Kidney tubule cell (primary cell): ENCODE data around the gene NLRP1.

Experiments
- DNase-seq: peaks from one replicate; pipeline ENCODE4 v3.0.0-alpha.2; 2018; ENCODE audit warnings: low spot score

Gene NLRP1

DNA sequence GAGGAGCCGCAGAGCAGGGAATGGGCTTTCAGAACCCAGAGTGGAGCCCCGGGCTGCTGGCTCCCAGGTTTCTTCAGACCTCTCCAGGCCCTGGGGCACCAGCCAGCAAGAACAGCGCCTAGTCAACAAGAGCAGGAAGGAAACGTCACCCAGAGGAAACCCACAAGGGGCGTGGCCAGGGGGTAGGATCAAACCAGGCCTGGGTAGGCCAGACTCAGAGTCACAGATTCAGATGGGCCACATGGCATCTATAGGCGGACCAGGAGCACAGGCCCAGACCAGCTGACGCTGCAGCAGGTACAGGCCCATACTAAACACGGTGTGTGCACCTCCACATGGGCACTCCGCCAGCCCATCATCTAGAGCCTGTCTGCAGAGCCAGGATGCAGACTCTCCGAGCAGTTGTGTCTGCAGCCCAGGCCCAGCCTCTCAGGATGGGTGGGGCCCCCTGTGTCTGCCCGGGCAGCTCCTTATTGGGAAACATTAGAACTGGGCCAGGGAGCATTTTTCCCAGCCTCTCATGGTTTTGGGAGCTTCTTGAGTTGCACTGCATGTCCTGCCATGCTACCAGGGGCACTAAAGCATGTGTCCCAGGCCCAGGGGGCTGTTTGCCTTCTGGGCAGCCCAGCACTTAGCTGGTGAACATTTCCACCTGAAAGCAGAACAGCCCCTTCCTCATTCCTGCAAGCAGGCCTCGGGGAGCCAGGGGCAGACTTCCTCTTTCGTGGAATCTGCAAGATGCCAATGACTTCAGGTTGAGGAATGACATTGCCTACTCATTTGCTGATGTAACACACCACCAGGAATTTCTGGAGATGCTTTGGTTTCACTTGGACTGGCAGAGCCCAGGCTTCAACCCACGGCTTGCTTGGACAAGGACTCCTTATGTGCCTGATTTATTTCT lies at the start of gene NLRP1:
TSS of gene NLRP1 (minus strand) at position 127 of the 904 bp plus-strand sequence. CDS start 552 bp downstream, outside the sequence.
- peak; percentile 96 for DNase-seq

DNA sequence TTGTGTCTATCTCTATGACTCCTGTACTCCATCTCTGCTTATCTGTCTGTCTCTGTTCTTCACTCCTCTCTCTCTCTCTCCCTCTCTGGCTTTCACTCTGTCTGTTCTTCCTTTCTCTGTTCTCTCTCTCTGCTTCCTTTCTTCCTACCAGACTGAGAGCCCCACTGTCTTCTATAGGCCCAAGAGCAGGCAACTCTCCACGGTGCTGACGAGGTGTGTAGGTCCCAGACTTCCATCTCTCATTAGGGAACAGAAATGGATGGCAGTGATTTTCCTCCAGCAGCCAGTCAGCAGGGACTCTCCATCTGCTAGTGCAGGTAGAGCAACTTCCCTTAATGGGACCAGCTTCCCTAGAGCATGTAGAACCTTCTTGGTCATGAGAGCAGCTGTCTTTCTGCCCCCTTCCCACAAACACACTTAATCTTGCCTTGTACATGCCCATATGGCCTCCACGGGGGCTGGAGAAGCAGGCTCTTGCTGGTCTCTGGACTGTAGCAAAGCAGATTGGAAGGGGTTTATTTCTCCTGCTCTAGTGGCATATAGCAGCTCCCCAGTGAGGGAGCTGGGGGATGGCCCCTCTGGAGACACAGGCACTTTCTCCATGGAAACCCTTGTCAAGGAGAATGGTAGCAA lies 47.8 kb upstream of the NLRP1 start:
- no peak for DNase-seq

DNA sequence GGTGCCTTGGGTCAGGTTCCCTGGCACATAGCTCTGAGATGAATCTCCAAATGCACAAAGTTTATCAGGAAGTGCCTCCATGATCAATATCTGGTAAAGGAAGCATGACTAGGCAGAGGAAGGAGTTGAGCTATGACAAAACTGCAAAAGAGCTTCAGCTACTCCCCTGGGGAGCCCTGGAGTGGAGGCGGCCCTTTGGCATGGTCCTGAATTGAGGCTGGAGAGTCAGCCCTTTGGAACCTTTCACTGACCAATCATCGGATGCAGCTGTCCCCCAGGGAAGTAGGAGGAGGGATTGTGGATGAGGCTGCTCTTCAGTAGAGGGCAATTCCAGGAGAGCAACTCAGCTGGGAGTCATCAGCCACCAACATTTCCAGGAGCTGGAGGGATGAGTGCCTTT lies 46.1 kb upstream of the NLRP1 start:
- DNase-seq: peak; percentile 45

DNA sequence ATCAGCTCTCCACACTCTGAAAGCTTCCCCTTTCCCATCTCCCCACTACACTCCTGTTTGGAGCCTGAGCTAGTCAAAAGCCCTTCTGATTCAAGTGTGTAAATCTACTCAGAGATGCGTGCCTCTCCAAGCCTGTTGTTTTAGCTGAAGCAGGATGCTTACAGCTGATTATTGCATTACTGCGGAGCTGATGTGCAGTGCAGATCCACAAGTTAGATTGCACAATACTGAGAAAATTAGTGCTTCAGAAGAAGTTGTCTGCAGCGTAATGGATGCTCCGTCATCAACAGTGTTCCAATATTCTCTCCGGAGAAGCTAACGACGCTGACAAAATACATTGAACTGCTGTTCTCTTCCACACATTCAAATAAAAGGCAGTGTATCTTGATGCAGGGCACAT lies 44.8 kb upstream of the NLRP1 start:
- DNase-seq: no peak

DNA sequence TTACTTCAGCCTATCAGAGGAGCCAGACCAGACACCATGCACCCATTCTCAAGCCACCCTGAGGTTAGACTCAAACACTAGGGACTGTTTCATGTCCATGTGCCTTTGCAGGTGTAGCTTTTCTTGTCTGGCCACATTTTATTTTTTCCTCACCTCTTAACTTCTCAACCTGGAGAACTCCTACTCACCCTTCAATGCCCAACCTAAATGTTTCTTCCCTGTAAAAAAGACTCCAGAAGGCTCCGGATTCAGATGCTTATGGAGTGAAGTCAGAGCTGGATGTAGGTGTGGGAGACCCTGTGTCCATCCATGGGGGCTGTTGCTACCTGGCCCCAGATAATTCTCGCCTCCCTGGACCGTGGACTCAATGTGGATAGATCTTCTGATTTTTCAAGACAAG lies 44.0 kb upstream of the NLRP1 start:
- DNase-seq: no peak

DNA sequence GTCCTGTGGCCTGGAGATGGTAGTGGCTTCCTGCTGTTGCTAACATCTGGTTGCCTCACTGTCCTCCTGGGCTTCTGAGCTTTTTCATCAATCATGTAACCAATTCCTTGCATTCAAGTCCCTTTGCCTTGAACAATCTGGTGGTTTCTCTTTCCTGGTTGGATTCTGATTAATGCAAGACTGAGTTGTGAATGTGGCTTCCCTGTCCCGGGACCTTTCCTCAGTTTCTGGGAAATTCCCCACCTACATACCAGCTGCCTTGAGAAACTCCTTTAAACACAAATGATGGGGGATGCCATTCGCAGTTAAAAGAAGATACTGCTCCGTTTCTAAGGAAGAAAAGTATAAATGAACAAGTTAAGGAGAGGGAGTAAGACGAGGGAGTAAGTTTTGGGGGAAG lies 39.9 kb upstream of the NLRP1 start:
- DNase-seq: peak; percentile 22

DNA sequence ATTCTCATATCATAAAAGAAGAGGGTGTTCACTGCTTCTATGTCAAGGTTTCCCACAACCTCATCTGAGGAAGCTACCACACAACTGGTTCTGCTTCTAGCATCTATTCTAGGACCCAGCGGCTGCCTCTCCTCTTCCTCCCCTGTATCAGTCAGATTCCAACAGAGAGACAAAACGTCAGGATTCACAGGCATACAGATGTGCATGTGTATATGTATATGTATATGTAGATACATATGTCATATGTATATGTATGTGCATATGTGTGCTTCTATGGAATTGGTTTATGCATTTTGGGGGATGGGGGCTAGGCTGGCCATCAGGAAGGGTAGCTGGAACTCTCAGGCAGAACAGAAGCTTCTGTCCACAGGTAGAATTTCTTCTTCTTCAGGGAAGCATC lies 37.4 kb upstream of the NLRP1 start:
- no peak for DNase-seq

DNA sequence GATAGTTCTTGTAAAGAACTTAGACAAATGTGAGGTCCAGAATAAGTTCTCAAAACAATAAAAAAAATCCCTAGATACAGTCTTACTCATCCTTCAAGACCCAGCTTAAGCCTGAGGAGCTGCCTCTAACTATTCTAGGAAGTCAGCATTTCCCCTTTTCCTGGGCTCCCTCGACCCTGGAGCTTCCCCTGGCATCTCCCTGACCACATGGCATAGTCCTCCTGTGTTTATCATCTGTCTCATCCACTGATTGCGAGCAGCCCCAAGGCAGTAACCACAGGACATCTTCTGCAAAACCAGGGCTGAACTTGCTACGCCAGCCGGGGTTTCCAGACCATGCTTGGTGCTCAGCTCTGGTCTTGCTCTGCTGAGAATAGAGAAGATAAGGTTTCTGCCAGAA lies 36.7 kb upstream of the NLRP1 start:
- DNase-seq: no peak

DNA sequence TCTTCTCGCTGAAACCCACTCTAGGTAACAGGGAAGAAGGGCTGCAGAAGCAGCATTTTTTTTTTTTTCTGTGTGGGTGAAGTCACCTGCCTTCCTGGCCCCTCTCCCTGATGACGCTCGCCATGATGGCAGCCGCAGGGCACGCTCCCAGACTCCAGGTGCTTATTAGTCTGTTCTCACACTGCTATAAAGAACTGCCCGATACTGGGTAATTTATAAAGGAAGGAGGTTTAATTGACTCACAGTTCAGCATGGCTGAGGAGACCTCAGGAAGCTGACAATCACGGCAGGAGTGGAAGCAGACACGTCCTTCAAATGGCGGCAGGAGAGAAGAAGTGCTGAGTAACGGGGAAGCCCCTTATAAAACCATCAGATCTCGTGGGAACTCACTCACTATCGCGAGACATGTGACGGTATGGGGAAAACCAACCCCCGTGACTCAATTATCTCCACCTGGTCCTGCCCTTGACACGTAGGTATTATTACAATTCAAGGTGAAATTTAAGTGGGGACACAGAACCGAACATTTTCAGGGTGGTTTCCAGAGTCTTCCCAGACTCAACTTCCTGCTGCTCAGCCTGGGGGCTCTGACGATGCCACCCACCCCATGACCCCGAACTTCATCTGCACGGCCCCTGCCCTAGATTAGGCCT lies 34.9 kb upstream of the NLRP1 start:
- DNase-seq: no peak

DNA sequence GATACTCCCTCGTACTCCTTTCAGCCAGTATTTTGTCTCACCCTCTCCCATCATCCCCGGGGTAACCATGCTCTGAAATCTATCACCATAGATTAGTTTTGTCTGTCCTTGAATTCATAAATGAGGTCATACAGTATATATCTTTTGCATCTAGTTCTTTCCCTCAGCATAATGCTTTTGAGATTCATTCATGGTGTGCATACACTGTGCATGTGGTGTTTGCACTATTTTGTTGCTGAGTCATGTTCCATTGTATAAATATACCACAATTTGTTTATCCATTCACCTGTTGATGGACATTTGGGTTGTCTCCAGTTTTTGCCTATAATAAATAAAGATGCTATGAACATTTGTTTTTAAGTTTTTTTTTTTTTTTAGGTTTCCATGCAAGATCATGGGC lies 34.2 kb upstream of the NLRP1 start:
- DNase-seq: no peak

DNA sequence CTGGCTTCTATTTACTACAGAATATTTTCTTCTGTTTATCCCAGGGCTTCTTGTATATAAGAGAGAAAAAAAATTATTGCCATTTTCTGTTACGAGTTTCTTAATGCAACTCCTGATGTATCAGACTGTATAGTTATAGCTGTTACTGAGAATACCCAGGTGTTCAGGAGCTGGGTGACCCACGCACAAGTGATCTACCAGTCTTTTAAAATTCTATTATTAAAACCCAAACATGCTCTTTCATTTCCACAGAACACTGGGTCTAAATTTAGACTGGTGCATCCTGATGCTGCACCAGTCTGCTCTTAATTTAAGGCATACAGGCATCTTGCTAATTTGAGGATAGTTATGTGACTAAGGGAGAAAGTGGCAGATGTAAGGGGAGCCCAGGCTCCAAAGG lies 31.2 kb upstream of the NLRP1 start:
- no peak for DNase-seq

DNA sequence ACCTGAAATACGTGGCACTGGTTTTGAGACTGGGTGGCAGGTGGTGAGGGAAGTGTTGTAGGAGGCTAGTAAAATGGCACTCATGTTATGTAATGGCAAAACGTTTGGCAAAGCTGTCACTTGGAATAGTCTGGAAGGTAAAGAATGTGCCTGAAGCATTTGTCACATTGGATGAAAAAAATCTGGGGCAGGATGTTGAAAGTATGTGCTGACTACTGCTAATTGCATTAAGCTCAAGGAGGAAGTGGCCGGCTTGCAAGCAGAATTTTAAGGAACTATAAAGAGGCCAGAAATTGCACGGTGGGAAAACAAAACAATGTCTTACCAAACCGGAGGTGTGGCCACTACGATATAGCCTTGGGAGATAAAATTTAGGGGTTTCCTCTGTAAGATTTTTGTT lies 26.6 kb upstream of the NLRP1 start:
- peak; percentile 3 for DNase-seq

DNA sequence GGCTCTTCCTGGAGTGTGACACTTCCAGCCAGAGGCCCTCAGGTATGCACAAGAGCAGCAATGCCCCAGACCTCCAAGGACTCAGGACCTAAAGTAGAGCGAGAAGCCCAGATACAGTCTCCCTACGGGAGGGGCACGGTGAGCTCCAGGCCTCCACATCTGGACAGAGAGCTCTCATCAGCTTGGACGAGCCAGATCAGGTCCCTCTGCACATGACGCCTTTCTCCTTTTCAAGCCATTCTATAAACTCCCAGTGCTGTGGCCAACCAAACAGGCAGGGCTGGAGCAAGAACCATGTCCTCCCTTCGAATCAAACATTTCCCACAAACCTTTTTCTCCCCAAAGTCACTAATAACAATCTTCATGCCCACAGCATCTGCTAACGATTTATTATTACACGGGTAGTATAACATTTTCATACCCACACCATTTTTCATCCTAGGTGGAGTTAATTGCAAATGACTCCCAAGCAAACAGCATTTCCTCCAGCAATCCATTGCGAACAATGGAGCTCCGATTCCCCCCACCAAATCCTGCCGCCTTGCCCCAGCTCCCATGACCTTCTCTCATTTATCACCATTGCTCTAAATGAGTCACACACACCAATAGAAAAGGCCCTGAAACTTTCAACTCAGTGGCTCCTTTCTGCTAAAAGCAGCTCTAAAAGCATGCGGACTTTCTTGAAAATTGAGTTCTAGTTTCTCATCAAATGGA lies 24.2 kb upstream of the NLRP1 start:
- DNase-seq: no peak

DNA sequence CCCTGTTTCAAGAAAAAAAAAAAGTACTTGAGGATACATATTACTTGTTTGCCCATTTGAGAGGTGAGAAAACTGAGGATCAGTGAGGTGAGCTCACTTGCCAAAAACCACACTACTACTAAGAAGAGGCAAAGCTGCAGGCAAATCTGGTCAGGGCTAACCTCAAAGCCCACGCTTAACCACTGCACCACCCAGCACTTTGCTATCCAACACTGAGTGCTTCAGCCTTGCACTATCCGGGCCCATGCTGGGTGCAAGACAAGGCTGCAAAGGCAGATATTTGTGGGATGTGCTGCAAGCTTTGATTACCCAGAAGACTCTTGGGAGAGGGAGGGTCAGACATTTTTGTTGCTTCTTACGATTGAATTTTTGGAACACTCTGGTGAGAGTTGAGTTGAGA lies 23.6 kb upstream of the NLRP1 start:
- DNase-seq: no peak

DNA sequence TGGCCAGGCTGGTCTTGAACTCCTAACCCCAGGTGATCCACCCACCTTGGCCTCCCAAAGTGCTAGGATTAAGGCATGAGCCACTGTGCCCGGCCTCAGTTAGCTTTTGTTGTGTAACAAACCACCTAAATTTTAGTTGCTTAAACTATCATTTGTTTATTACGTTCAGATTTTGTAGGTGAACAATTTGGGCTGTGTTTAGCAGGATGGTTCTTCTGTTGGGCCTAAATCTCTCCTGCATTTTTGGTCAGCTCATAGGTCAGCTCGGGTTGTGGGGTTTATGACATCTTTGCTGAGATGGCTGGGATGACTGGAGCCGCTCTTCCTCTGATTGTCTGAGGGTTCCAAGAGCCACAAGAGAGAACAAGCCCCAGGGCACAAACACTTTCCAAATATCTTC lies 21.1 kb upstream of the NLRP1 start:
- no peak for DNase-seq

DNA sequence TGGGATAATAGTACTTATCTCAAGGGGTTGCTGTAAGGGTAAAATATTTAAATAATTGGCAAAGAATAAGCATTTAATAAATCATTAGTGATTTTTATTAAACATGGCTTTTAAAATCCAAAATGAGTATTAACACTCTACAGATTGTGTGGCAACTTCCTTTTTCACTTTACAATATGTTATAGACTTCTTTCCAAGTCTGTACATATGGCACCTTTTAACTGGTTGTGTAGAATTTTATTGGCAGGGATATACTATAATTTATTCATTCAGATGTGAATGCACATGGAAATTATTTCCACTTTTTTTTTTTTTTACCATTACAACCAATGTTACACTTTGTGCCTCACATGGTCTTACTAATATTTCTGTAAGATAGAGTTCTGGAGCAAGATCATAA lies 15.7 kb upstream of the NLRP1 start:
- DNase-seq: no peak

DNA sequence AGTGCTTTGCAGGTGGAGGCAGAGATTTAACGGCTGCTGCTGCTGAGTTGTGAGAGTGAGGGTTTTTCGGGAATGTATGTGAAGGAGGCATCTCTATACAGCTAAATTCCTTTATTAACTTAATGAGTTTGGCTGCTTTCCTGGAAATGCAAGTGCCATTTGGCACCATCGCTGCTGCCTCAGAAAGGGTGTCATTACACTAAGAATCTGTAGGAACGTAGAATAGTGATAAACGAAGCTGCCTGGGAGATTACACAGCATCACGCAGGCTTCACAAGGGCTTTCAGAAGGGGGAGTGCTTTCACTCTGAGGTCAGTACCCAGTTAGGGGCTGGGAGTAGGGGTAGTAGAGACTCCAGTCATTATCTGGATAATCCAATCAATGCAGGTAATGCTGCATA lies 14.1 kb upstream of the NLRP1 start:
- no peak for DNase-seq

DNA sequence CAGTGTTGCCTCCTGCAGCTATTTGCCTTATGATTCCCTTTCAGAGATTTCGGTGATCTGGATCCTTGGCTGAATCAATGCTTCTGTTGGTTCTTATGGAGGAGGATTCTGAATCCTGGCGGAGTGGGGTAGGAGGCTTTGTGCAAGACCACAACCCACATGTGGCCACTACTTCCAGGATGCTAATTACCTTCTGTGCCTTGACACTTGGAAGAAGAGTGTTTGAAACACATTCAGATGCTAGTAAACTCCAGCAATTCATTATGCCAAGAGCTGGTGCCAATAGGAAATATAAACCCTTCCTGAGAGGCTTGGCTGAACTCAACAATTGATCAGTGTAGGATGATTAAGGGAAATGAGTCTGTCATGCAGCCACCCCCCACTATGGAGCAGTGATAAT lies 12.1 kb upstream of the NLRP1 start:
- DNase-seq: no peak

DNA sequence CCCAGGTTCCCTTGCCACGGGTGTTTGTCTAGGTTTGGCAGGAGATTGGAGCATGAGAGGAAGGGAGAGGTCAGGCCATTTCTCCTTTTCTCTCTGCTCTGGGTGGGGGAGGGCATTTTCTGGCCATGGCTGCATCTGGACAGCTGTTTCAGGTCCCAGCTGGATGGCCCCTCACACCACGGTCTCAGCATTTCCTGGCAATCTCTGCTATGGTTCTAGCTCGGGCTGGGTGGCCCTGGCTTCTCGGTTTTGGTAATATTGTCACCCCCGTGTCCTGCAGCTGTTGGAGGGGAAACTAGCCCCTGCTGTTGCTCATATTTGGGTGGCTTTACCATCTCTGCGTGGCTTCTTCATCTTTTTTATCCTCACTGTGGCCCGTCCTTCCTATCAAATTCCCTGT lies 11.5 kb upstream of the NLRP1 start:
- no peak for DNase-seq

DNA sequence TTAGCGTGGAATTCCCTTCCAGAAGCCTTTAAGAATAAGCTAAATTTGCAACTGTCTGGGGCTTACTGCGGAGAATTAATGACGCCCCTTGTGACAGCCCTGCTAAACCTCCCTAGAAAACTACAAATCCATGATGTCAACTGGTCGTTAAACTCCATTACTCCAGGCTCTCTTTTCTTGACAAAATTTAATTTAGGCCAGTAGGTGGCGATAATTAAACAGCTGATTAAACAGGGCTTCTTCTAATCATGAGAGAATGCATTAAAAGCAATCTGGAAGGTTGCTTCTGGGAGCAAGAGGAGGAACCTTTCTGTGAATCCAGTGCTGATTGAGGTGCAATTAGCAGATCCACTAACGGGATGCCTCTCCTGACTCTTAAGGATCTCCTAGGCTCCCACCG lies 8.1 kb upstream of the NLRP1 start:
- peak; percentile 68 for DNase-seq

DNA sequence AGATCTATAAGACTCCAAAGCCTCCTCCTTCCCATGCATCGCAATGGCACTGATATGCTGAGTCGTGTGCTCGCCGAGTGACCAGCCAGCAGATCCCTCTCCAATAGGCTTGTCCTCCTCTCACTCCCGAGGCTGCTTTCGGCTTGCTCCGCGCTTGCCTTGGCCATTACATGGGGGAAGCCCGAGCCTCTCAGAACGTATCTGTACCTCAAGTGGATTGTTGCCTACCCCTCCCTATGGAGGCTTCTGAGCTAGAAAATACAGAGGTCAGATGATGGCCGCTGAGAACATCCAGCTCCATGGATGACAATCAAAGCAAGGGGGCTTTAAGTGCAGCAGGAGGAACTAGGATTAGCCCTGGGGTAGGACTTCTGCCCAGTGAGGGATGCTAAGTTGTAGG lies 7.7 kb upstream of the NLRP1 start:
- no peak for DNase-seq

DNA sequence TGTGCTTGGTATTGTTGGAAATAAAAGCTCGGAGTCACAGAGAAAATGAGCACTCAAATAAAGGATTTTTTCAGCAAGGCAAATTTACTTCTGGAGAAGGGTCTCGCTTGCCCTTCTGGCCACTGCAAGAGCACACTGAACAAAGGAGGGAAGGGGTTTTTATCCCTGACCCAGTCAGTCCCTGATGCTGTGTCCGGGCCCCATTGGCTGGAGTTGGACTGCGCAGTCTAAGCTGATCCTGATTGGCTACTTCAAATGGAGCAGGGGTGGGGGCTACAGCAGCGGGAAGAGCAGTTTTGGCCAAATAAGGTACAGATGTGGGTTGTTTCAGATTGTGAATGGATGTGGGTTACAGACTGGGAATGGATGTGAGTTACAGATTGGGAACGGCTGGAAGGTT lies 4.3 kb upstream of the NLRP1 start:
- DNase-seq: no peak
